SK-N-SH (cell line): ENCODE data around the gene FAM131B. TPM values are rescaled to one million over a fixed set of nuclear protein-coding genes. Genes with fewer than 3 reads are reported as not detected.

Experiments used
- CTCF ChIA-PET: fragments of 300-600, 350-600 bp; formaldehyde crosslinking; extraction: SDS; loops from one replicate; lab custom pipeline; 2021; lab: Yijun Ruan, JAX
- POLR2A ChIA-PET: fragments of 350-600 bp; sonication (Branson Sonifier 250); formaldehyde crosslinking; extraction: SDS; loops from one replicate; lab custom pipeline; 2020; ENCODE audit warnings: antibody characterized with exemption, inconsistent platforms; lab: Yijun Ruan, JAX
- DNase-seq: peaks from one replicate; pipeline ENCODE4 v3.0.0; 2012
- H2AFZ ChIP-seq: fragments of 200-600 bp; sonication (generic); 2 replicates; pipeline ENCODE4 v1.8.1; 2016; ENCODE audit warnings: antibody characterized with exemption, mild to moderate bottlenecking, low read depth
- H3F3A ChIP-seq: fragments of 200-600 bp; sonication (generic); replicated peaks from 2 replicates; pipeline ENCODE3; 2016; ENCODE audit warnings: antibody characterized with exemption, mild to moderate bottlenecking; ENCODE audit not compliant: insufficient read depth
- H3K27ac ChIP-seq, 2 experiments: fragments of 200-500 bp in 1 of 2; fragments of 200-600 bp in 1 of 2; sonication (Bioruptor generic) in 1 of 2; sonication (generic), shearing (Covaris generic) in 1 of 2; 2 replicates each; pipeline versions ENCODE4 v1.5.1 to v1.6.1; 2014 to 2016; ENCODE audit warnings: low read depth in 2 of 2, inconsistent platforms in 1 of 2, low read length in 1 of 2, mild to moderate bottlenecking in 1 of 2, mixed read lengths in 1 of 2
- H3K27me3 ChIP-seq: fragments of 200-600 bp; sonication (generic), shearing (Covaris generic); 2 replicates; pipeline ENCODE4 v1.6.1; 2016; ENCODE audit warnings: mixed run types; ENCODE audit not compliant: insufficient read depth
- H3K36me3 ChIP-seq, 2 experiments: fragments of 200-500 bp in 1 of 2; fragments of 200-600 bp in 1 of 2; sonication (Bioruptor generic) in 1 of 2; sonication (generic) in 1 of 2; replicated peaks in 1 of 2; 2 replicates each; pipeline versions ENCODE3 to v1.5.1; 2014 to 2016; ENCODE audit warnings: low read length in 1 of 2, mild to moderate bottlenecking in 1 of 2; ENCODE audit not compliant: insufficient read depth in 2 of 2, control insufficient read depth in 1 of 2
- H3K4me1 ChIP-seq, 2 experiments: fragments of 200-500 bp in 1 of 2; fragments of 200-600 bp in 1 of 2; sonication (Bioruptor generic) in 1 of 2; sonication (generic), shearing (Covaris generic) in 1 of 2; 2 replicates each; pipeline versions ENCODE4 v1.5.1 to v1.6.1; 2014 to 2016; ENCODE audit warnings: low read depth in 1 of 2, low read length in 1 of 2, mixed run types in 1 of 2; ENCODE audit not compliant: insufficient read depth in 2 of 2, control insufficient read depth in 1 of 2
- H3K4me2 ChIP-seq: fragments of 200-600 bp; sonication (generic), shearing (Covaris generic); 2 replicates; pipeline ENCODE4 v1.6.1; 2017; ENCODE audit warnings: mixed run types
- H3K4me3 ChIP-seq, 2 experiments: fragments of 200-500 bp in 1 of 2; fragments of 200-600 bp in 1 of 2; sonication (Bioruptor generic) in 1 of 2; sonication (generic), shearing (Covaris generic) in 1 of 2; 2 replicates each; pipeline versions ENCODE4 v1.5.1 to v1.8.1; 2014 to 2016; ENCODE audit warnings: low read depth in 2 of 2, inconsistent platforms in 1 of 2, low read length in 1 of 2, mild to moderate bottlenecking in 1 of 2, mixed read lengths in 1 of 2, moderate library complexity in 1 of 2
- H3K79me2 ChIP-seq: fragments of 200-600 bp; sonication (generic); 2 replicates; pipeline ENCODE4 v1.8.1; 2017; ENCODE audit warnings: mild to moderate bottlenecking; ENCODE audit not compliant: insufficient read depth
- H3K9ac ChIP-seq: fragments of 200-600 bp; sonication (generic); 2 replicates; pipeline ENCODE4 v1.6.1; 2017; ENCODE audit warnings: mixed run types
- H3K9me2 ChIP-seq: fragments of 200-600 bp; sonication (generic); 2 replicates; pipeline ENCODE4 v1.6.1; 2017; ENCODE audit warnings: mixed run types
- H3K9me3 ChIP-seq: fragments of 200-600 bp; sonication (generic); 2 replicates; pipeline ENCODE4 v1.6.1; 2017; ENCODE audit warnings: mixed run types, mild to moderate bottlenecking, moderate library complexity
- H4K20me1 ChIP-seq: fragments of 200-600 bp; sonication (generic); 2 replicates; pipeline ENCODE4 v1.6.1; 2017; ENCODE audit warnings: mild to moderate bottlenecking, mixed run types; ENCODE audit not compliant: insufficient read depth
- CTCF ChIP-seq: fragments of 200-600 bp; sonication (generic); IDR thresholded peaks from 2 replicates; pipeline ENCODE4 v1.6.1; 2017; ENCODE audit warnings: antibody characterized with exemption, mild to moderate bottlenecking, moderate library complexity
- ELF1 ChIP-seq: IDR thresholded peaks from 2 replicates; pipeline ENCODE4 v1.4.0; 2012
- GABPA ChIP-seq: IDR thresholded peaks from 2 replicates; pipeline ENCODE4 v1.4.0; 2012; ENCODE audit warnings: low read depth, mild to moderate bottlenecking
- JUND ChIP-seq: IDR thresholded peaks from 2 replicates; pipeline ENCODE4 v1.4.0; 2012
- MEF2A ChIP-seq: IDR thresholded peaks from 2 replicates; pipeline ENCODE4 v1.4.0; 2012; ENCODE audit warnings: low read depth, borderline replicate concordance
- MXI1 ChIP-seq: IDR thresholded peaks from 2 replicates; pipeline ENCODE4 v1.6.1; 2012; ENCODE audit warnings: mild to moderate bottlenecking, low read depth, low read length, improper control_type of control experiment
- POLR2AphosphoS5 ChIP-seq: IDR thresholded peaks from 2 replicates; pipeline ENCODE4 v1.6.1; 2012; ENCODE audit warnings: low read depth, low read length
- RCOR1 ChIP-seq: fragments of 150-350 bp; IDR thresholded peaks from 2 replicates; pipeline ENCODE4 v1.6.1; 2017; ENCODE audit warnings: antibody characterized with exemption, low read length
- SMC3 ChIP-seq: IDR thresholded peaks from 2 replicates; pipeline ENCODE4 v1.6.1; 2012; ENCODE audit warnings: low read depth, low read length, improper control_type of control experiment
- TAF1 ChIP-seq: IDR thresholded peaks from 2 replicates; pipeline ENCODE4 v1.6.1; 2012; ENCODE audit warnings: low read depth, mild to moderate bottlenecking, low read length, moderate library complexity, borderline replicate concordance
- TCF12 ChIP-seq: IDR thresholded peaks from 2 replicates; pipeline ENCODE4 v1.4.0; 2012
- WGBS: methylation state at CpG from one replicate; pipeline ENCODE4 v1.1.6; 2017; ENCODE audit warnings: low lambda C conversion rate; 5-methylcytosine and 5-hydroxymethylcytosine counted together
- polyA plus RNA-seq, 3 experiments: library from polyadenylated mRNA; depleted of rRNA; stranded (reverse); fragments of >200 nt; gene quantifications; 2 replicates each; pipeline ENCODE4 v1.2.3, GENCODE V29; 2012
- TF ChIP-seq, protein P1 (sequence below): IDR thresholded peaks from 2 replicates; pipeline ENCODE4 v1.4.0; 2012; ENCODE audit warnings: low read depth, borderline replicate concordance
- TF ChIP-seq, protein P2 (sequence below): IDR thresholded peaks from 2 replicates; pipeline ENCODE4 v1.4.0; 2012; ENCODE audit warnings: low read depth
- TF ChIP-seq, protein P3 (sequence below): IDR thresholded peaks from 2 replicates; pipeline ENCODE4; 2012
- TF ChIP-seq, protein P4 (sequence below): fragments of 150-350 bp; IDR thresholded peaks from 2 replicates; pipeline ENCODE4 v1.6.1; 2016; ENCODE audit warnings: mild to moderate bottlenecking, low read depth, low read length

FAM131B gene
- polyA plus RNA-seq, 1 of the 3 experiments (the other 2 are of a cell fraction): 43.6 TPM

GRCh38 chr7:143399151-143399550, 36.6 kb upstream of the FAM131B start:
- CTCF ChIA-PET: interaction anchor here (1.2 to 1.9 kb wide), 3 partner anchors 18 to 159 kb away, joined by 3 to 8 read pairs (median 4); no protein-coding TSS in a partner anchor
- H4K20me1 ChIP-seq: no peaks in the 10 kb centered on the region
- TF ChIP-seq POLR2AphosphoS5: no peak

DNA sequence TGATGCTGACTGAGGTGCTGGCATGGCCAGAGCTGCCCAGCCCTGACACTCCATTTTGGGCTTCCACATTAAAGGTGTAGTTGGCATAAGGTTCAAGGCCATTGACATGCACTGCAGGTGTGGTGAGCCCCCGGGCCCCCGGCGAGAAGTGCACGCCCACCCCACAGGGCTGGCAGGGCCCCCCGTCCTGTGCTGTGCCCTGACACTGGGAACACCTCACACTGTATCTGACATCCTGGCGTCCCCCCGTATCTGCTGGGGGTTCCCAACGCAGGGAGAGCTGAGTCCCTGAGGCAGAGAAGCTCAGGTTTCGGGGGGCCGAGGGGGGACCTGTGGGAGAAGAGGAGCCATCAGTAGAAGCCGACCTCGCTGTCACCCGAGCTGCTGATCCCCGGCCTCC, 36.1 kb upstream of the FAM131B start:
- Histone ChIP-seq H3K4me3 (no peak overlapping the region), H3K9me2 (no peaks in the 10 kb centered on the region), H2AFZ (no peak overlapping the region), H4K20me1 (no peaks in the 10 kb centered on the region), H3K36me3 (no peaks in the 10 kb centered on the region), H3K4me1 (no peaks in the 10 kb centered on the region; a peak in 1 of 4 replicates), H3K9ac (no peak overlapping the region), H3K27me3 (no peaks in the 10 kb centered on the region), H3K4me2 (no peak overlapping the region), H3K27ac (no peak overlapping the region), H3F3A (peaks cover 13% of the 10 kb centered on the region), H3K9me3 (no peaks in the 10 kb centered on the region), H3K79me2 (no peaks in the 10 kb centered on the region)
- ChIA-PET CTCF (interaction anchor here (1.2 to 1.9 kb wide), 3 partner anchors 18 to 177 kb away, joined by 3 to 8 read pairs (median 3); partner anchors contain the start of gene TAS2R40), POLR2A (no interaction called here)
- WGBS: 80% methylated on average over 14 of the region's 14 CpGs
- DNase-seq: no peak
- TF ChIP-seq, protein P1, sequence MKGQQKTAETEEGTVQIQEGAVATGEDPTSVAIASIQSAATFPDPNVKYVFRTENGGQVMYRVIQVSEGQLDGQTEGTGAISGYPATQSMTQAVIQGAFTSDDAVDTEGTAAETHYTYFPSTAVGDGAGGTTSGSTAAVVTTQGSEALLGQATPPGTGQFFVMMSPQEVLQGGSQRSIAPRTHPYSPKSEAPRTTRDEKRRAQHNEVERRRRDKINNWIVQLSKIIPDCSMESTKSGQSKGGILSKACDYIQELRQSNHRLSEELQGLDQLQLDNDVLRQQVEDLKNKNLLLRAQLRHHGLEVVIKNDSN: no peak
- TF ChIP-seq, protein P2, sequence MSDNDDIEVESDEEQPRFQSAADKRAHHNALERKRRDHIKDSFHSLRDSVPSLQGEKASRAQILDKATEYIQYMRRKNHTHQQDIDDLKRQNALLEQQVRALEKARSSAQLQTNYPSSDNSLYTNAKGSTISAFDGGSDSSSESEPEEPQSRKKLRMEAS: no peak
- TF ChIP-seq ELF1 (no peak), SMC3 (no peak), CTCF (no peak), MEF2A (no peak), RCOR1 (no peak), MXI1 (no peak), TCF12 (no peak), GABPA (no peak), TAF1 (no peak), JUND (no peak)
- TF ChIP-seq, protein P3, sequence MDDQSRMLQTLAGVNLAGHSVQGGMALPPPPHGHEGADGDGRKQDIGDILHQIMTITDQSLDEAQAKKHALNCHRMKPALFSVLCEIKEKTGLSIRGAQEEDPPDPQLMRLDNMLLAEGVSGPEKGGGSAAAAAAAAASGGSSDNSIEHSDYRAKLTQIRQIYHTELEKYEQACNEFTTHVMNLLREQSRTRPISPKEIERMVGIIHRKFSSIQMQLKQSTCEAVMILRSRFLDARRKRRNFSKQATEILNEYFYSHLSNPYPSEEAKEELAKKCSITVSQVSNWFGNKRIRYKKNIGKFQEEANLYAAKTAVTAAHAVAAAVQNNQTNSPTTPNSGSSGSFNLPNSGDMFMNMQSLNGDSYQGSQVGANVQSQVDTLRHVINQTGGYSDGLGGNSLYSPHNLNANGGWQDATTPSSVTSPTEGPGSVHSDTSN: no peak
- TF ChIP-seq, protein P4, sequence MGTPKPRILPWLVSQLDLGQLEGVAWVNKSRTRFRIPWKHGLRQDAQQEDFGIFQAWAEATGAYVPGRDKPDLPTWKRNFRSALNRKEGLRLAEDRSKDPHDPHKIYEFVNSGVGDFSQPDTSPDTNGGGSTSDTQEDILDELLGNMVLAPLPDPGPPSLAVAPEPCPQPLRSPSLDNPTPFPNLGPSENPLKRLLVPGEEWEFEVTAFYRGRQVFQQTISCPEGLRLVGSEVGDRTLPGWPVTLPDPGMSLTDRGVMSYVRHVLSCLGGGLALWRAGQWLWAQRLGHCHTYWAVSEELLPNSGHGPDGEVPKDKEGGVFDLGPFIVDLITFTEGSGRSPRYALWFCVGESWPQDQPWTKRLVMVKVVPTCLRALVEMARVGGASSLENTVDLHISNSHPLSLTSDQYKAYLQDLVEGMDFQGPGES: no peak

More at GRCh38 chr7:143399151-143399550, 36.6 kb upstream of the FAM131B start:
- no peak overlapping the region for H3K27ac ChIP-seq
- peaks cover 10% of the 10 kb centered on the region for H3F3A ChIP-seq
- H2AFZ ChIP-seq: no peak overlapping the region
- WGBS: 62% methylated on average over 8 of the region's 8 CpGs
- no peaks in the 10 kb centered on the region for H3K9me3 ChIP-seq
- no peaks in the 10 kb centered on the region for H3K36me3 ChIP-seq
- H3K9ac ChIP-seq: no peak overlapping the region
- no peak for DNase-seq
- POLR2A ChIA-PET: no interaction called here
- H3K79me2 ChIP-seq: no peaks in the 10 kb centered on the region
- H3K9me2 ChIP-seq: no peaks in the 10 kb centered on the region
- no peaks in the 10 kb centered on the region for H3K4me1 ChIP-seq
- H3K27me3 ChIP-seq: no peaks in the 10 kb centered on the region
- no peak overlapping the region for H3K4me2 ChIP-seq
- H3K4me3 ChIP-seq: no peak overlapping the region
